Mononuclear cell (primary cell): ENCODE data around the gene ZDHHC11B. TPM values are rescaled to one million over a fixed set of nuclear protein-coding genes. Genes with fewer than 3 reads are reported as not detected.
"Not testable (repeated sequence)": the region's sequence is repeated elsewhere in the genome, so short reads cannot be mapped to it uniquely, and the experiment has no call there.

ENCODE experiments used
- H3K27me3 ChIP-seq: 2 replicates; pipeline ENCODE4 v1.6.0; 2011; ENCODE audit warnings: low read length, control low read depth; ENCODE audit not compliant: insufficient read depth
- H3K4me1 ChIP-seq: 2 replicates; pipeline ENCODE4 v1.5.1; 2011; ENCODE audit warnings: mild to moderate bottlenecking, low read length, control low read depth; ENCODE audit not compliant: insufficient read depth
- H3K4me3 ChIP-seq: 2 replicates; pipeline ENCODE4 v1.5.1; 2011; ENCODE audit warnings: mild to moderate bottlenecking, low read length, moderate library complexity
- H3K9me3 ChIP-seq: 2 replicates; pipeline ENCODE4 v1.5.1; 2011; ENCODE audit warnings: low read depth, mild to moderate bottlenecking, control low read depth, low read length
- total RNA-seq: library from RNA; depleted of rRNA; stranded (reverse); fragments of >200 nt; gene quantifications from one replicate; pipeline ENCODE4 v1.2.3, GENCODE V29; 2012

ZDHHC11B gene
- total RNA-seq, 1 donor, result 0.73 TPM

- not testable (repeated sequence) for H3K9me3 ChIP-seq, H3K4me1 ChIP-seq, H3K27me3 ChIP-seq, H3K4me3 ChIP-seq
These were observed 30.3 kb downstream of the ZDHHC11B start for GRCh38 chr5:754143-754632.

- not testable (repeated sequence) for H3K4me3 ChIP-seq, H3K9me3 ChIP-seq, H3K4me1 ChIP-seq, H3K27me3 ChIP-seq
These were observed 30.9 kb downstream of the ZDHHC11B start for GRCh38 chr5:753567-754142.

- not testable (repeated sequence) for H3K4me1 ChIP-seq, H3K9me3 ChIP-seq, H3K4me3 ChIP-seq, H3K27me3 ChIP-seq
These were observed 31.9 kb downstream of the ZDHHC11B start for GRCh38 chr5:752532-753115.

DNA sequence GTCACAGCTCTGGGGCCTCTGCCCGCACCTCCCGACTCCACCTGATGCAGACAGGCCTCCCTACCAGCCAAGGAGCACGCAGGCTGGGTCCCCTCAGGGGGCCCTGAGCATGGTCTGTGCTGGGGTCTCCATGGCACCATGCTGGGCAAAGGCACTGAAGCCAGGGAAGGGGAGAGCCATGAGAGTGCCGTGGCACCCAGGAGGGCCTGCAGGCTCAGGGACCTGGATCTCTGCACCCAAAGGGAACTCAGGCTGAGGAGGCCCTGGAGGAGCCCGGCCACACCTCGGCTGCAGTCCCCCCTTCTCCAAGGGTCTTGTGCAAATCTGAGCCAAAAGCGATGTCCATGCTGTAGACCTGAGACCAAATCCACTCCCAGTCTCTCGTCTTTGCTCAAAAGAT lies 32.5 kb downstream of the ZDHHC11B start:
- not testable (repeated sequence) for H3K27me3 ChIP-seq, H3K4me3 ChIP-seq, H3K4me1 ChIP-seq, H3K9me3 ChIP-seq

- H3K4me1 ChIP-seq, result no peaks in the 10 kb centered on the region
- no peaks in the 10 kb centered on the region for H3K9me3 ChIP-seq
- no peak overlapping the region for H3K4me3 ChIP-seq
- no peaks in the 10 kb centered on the region for H3K27me3 ChIP-seq
These were observed 33.0 kb downstream of the ZDHHC11B start for GRCh38 chr5:751496-751895.

DNA sequence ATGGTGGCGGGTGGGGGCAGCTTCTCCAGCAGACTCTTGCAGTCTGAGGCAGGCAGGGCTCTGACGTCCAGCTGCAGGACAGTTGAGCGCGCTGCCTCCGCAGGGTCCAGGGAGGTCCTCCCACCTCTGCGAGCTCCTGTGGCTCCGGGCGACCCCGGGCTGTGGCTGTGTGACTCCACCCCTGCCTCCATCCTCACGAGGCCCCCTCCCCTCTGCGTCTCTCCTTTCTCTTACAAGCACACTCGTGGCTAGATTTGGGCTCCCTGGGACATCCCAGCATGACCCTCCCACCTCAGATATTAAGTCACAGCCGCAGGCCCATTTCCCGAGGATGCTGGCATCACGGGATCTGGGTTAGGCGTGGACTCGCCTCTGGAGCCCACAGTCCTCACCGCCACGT lies 34.3 kb downstream of the ZDHHC11B start:
- H3K4me1 ChIP-seq, H3K4me3 ChIP-seq, H3K9me3 ChIP-seq, H3K27me3 ChIP-seq: not testable (repeated sequence)

DNA sequence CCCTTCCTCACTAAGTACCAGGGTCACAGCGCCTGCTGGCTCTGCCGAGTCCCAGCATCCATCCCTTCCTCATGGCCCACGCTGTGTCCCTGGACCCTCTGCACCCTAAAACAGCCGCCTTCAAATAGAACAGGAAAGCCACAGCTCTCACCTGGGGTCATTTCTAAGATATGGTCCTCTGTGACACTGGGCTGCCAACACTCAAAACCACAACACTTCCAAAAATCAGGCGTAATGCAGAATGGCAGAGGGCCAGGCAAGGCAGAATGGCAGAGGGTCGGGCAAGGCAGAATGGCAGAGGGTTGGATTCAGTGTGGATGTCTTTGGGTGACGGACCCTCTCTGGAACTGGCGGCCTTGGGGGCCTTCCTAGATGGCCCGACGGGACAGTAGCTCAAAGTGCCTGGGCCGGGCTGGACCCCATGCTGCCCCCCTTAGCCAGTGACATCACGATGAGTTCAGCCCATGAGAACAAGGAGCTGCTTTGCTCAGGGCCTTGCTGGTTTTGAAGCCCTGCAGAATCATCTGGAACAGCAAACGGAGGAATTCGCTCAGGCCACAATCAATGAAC lies 35.3 kb downstream of the ZDHHC11B start:
- Histone ChIP-seq H3K9me3 (no peaks in the 10 kb centered on the region), H3K4me3 (no peak overlapping the region), H3K4me1 (no peaks in the 10 kb centered on the region), H3K27me3 (no peaks in the 10 kb centered on the region)

DNA sequence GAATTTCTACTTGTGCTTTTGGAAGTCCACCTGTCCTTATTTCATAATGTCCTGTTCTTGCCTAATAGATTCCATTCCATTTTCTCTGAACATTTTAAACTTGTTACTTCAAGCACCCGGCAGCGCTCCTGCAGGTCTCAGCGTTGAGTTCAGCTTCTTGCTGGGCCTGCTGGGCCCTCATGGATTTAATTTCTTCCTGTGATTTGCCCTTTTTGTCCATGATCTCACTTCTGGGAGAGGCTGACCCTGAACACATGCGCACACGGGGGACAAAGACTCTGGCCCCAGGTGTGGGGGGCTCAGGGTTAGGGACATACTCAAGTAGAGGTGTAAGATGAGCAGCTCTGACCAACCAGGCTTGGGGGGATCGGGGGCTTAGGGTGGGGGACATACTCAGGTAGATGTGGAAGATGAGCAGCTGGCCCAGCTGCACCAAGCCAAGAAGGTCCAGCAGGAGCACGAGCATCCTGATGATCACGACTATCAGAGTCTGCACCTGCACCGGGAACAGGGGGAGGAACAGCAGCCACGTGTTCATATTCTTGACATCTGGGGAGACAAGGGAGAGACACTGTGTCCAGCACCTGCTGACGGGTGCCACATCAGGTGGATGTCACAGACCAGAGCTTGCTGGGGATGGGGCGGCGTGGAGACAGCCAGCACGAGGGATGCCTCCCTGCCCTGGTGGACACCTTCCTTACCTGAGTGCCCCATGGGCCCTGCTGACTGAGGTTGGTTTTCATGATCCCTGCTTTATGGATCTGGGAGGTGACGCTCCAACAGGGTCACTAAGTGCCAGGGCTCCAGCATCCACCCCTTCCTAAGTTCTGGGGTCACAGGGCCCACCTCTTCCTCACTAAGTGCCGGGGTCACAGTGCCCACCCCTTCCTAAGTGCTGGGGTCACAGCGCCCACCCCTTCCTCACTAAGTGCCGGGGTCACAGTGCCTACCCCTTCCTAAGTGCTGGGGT lies 36.2 kb downstream of the ZDHHC11B start:
- not testable (repeated sequence) for H3K4me3 ChIP-seq, H3K9me3 ChIP-seq, H3K4me1 ChIP-seq, H3K27me3 ChIP-seq

DNA sequence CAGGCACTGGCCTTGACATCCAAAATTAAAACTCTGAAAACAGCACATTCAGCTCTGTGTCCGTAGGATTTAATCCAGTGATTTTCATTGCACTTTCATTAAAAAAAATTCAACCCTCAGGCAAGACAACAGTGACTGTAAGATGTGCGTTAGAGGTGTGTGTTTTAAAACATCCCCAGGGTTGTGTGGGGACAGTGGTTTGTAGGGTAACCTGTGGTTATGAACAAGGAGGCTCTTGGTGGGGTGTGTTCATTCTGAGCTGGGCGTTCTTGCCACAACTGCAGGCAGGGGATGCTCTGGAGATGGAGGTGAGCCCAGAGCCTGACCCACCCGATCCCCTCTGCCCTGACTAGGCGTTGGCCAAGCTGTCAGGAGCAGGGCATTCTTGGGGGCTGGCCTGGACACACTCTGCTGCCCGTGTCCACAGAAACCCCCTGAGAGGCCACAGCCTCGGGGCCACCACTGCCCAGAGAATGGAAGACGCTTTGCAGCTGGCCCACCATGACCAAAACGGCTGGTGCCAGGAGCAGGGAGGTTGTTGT lies 37.2 kb downstream of the ZDHHC11B start:
- not testable (repeated sequence) for H3K4me1 ChIP-seq, H3K27me3 ChIP-seq, H3K4me3 ChIP-seq, H3K9me3 ChIP-seq

DNA sequence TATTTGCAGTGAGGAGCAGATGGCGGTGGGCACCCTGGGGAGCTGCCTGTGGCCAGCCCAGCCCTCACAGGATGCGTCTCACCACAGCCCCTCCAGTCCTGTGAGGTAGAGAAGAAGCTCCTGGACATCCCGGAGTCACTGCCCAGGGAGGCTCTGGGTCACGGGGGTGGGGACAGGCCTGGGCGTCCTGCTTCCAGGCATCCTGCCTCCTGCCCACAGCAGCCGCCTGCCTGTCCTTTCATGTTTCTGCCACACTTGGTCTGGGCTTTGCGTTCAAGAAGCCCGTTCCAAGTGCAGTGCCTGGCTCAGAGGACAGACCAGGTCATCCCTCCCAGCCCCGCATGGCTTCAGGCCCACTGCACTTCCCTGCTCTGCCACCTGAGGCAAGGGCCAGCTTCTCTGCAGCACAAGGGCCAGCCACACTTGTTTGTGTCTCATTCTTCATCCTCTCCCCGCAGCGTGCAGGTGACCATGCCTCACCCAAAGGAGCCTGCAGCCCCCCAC lies 38.2 kb downstream of the ZDHHC11B start:
- Histone ChIP-seq H3K4me3 (no peak overlapping the region), H3K27me3 (no peaks in the 10 kb centered on the region), H3K9me3 (no peaks in the 10 kb centered on the region), H3K4me1 (no peaks in the 10 kb centered on the region)

GRCh38 chr5:745272-746142 lies 39.0 kb downstream of the ZDHHC11B start:
- not testable (repeated sequence) for H3K27me3 ChIP-seq, H3K4me1 ChIP-seq, H3K9me3 ChIP-seq, H3K4me3 ChIP-seq

DNA sequence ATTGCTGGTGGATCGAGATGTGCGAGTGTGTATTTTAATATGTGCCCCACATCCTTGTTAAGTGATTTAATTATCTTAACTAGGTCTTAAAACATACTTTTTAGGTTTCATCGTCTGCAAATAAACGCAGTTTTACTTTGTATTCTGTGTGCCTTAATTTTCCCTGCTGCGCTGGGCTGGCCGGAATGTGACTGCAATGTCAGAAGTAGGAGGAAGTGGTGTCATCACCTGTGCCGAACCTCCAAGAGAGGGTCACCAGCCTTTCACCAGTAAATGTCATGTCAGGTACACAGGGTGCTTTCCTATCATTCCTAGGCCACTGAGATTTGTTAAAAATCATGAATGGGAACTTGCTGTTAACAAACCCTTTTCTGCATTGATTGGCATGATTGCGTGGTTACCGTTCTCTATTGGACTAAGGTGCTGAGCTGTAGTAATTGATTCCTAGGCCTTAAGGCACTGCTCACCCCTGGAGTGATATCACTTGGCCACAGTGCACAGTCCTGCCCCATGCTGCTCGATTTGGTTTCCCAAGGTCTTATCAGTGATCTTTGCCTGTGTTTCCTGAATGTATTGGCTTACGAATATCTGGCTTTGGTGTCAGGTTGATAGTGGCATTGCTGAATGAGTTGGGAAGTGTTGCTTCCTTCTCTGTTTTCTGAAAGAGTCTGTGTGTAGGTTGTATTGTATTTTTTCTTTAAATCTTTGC lies 40.7 kb downstream of the ZDHHC11B start:
- not testable (repeated sequence) for H3K4me1 ChIP-seq, H3K9me3 ChIP-seq, H3K4me3 ChIP-seq, H3K27me3 ChIP-seq

DNA sequence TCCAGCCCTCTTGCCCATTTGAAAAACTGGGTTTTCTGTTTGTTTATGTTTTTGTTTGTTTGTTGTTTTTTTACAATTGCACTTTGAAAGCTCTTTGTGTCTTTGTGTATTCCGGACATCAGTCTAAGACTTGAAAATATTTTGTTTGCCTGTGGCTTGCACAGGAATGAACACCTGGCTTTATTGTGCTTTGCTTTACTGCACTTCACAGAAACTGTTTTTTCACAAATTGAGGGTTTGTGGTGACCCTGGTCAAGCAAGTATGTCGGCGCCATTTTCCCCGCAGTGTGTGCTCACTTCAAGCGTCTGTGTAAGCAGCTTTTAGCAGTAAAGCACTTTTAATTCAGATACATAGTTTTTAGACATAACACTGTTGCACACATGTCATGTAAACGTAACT lies 42.3 kb downstream of the ZDHHC11B start:
- not testable (repeated sequence) for H3K4me1 ChIP-seq, H3K9me3 ChIP-seq, H3K4me3 ChIP-seq, H3K27me3 ChIP-seq

DNA sequence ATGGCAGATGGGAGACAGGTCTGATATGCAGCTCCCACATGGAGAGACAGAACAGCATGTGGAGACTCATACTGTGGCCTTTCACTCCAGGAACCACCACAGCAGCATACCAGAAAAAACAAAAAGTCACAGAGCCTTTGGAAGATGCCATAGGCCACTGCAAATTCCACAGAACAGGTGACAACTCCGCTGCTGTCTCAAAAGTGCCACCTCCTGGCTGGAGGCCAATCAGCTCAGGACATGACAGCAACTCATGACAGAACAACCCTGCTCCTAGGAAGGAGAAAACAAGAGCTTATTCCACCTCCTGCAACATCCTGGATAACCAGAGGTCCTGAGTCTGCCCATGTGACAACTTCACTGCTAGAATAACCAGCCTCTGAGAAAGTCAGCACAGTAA lies 50.4 kb downstream of the ZDHHC11B start:
- H3K27me3 ChIP-seq, H3K4me3 ChIP-seq, H3K4me1 ChIP-seq, H3K9me3 ChIP-seq: not testable (repeated sequence)
